BLaER1 treated with 17β-estradiol and CSF1 and Interleukin-3, amounts not matched to agents 10 nM and 100 nM (cell line): ENCODE measurements around the gene PPT1.
"Not testable (repeated sequence)": the region's sequence is repeated elsewhere in the genome, so short reads cannot be mapped to it uniquely, and the experiment has no call there.

ENCODE experiments used
- H3K27ac ChIP-seq, 11 experiments: shearing (Covaris generic); formaldehyde crosslinking; 2 replicates each; pipeline ENCODE4 v1.8.1; 2022
- H3K27me3 ChIP-seq, 11 experiments: shearing (Covaris generic); formaldehyde crosslinking; 2 replicates each; pipeline ENCODE4 v1.8.1; 2022
- H3K36me3 ChIP-seq, 11 experiments: shearing (Covaris generic); formaldehyde crosslinking; 2 replicates each; pipeline ENCODE4 v1.8.1; 2022
- H3K4me1 ChIP-seq, 10 experiments: shearing (Covaris generic); formaldehyde crosslinking; 2 replicates each; pipeline ENCODE4 v1.8.1; 2022
- H3K4me2 ChIP-seq, 11 experiments: shearing (Covaris generic); formaldehyde crosslinking; 2 replicates each; pipeline ENCODE4 v1.8.1; 2022
- H3K4me3 ChIP-seq, 10 experiments: shearing (Covaris generic); formaldehyde crosslinking; 2 replicates each; pipeline ENCODE4 v1.8.1; 2022
- H3K9ac ChIP-seq, 11 experiments: shearing (Covaris generic); formaldehyde crosslinking; 2 replicates each; pipeline ENCODE4 v1.8.1; 2022
- H3K9me3 ChIP-seq, 11 experiments: shearing (Covaris generic); formaldehyde crosslinking; replicated peaks in 1 of 11; 2 replicates each; pipeline ENCODE4 v1.8.1; 2022
- H4K20me1 ChIP-seq, 11 experiments: shearing (Covaris generic); formaldehyde crosslinking; 2 replicates each; pipeline ENCODE4 v1.8.1; 2022
- Cebpa-rat ChIP-seq, 11 experiments: shearing (Covaris generic); IDR thresholded peaks; 2 replicates each; pipeline ENCODE4 v1.8.1; 2022

Gene PPT1

DNA sequence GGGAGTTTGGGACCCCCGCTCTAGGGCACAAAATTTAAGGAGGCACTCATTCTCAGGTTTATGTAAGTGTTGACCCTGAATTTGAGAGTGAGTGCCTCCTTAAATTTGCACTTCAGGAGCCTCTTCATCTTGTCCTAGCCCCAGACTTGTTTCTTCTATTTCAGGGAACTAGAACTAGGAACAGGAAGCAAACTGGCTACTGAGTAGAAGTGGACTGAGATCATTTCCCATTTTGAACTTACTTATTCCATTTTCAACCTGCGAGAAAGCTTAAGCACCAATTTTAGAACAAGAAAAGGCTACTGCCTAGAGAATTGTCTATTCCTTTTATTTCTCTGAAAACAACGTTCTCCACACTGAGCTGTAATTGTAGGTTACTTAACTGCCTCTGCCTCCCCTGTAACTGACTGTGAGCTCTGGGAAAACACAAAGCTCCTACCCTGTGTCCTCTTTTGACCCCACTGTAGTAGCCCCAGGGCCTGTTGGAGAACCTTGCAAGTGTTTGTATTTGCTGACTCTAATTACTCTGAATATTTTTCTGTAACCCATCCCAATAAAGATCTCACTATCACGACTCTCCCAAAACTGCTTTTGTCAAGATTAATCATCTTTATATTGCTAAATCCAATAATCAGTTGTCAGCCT is 2.5 kb downstream of the PPT1 start:
- Histone ChIP-seq H3K9ac (peak overlapping the region in 4 of 11 experiments; percentile 33 to 68 (median 57); a peak in 7 of 22 replicates), H3K4me3 (peak overlapping the region in 4 of 10 experiments; percentile 28 to 70 (median 46); a peak in 7 of 20 replicates), H4K20me1 (peaks cover 0 to 9% (median 0%) of the 10 kb centered on the region in 11 experiments; a peak in 2 of 22 replicates), H3K36me3 (peaks cover 27 to 46% (median 35%) of the 10 kb centered on the region in 11 experiments), H3K27ac (peak overlapping the region in 6 of 11 experiments; percentile 11 to 75 (median 56); a peak in 12 of 22 replicates), H3K4me1 (peaks cover 34 to 56% (median 36%) of the 10 kb centered on the region in 10 experiments), H3K9me3 (peaks cover 0 to 4% (median 0%) of the 10 kb centered on the region in 11 experiments; a peak in 1 of 22 replicates), H3K27me3 (no peaks in the 10 kb centered on the region), H3K4me2 (peak overlapping the region; percentile 28 to 99 (median 85); a peak in 21 of 22 replicates)
- TF ChIP-seq Cebpa-rat (IDR thresholded peaks at IDR 0.05): no peak

DNA sequence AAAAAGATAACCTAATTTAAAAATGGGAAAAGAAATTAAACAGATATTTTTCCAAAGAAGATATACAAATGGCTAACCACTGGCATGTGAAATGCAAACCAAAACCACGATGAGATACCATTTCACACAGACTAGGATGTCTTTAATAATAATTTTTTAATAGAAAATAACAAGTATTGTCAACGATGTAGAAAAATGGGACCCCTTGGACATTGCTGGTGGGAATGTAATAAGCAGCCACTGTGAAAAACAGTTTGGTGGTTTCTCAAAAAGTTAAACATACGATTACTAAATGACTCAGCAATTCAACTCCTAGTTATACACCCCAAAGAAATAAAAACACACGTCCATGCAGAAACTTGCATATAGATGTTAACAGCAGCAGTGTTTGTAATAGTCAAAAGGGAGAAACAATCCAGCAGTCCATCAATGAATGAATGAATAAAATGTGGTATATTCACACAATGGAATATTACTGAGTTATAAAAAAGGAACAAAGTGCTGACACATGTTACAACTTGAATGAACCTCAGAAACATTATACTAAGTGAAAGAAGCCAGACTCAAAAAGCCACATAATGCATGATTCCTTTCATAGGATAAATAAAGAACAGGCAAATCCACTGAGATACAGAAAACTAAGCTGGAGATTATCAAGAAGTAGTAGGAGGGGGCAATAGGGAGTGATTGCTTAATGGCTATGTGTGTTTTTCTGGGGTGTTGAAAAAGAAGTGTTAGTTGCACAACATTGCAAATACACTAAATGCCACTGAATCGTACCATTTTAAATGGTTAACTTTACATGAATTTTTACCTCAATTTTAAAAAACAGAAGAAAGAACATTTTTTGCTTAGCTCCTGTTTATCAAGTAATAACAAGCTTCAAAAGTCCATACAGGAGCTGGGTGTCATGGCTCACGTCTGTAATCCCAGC is 4.1 kb downstream of the PPT1 start:
- Histone ChIP-seq H3K36me3 (peaks cover 43 to 62% (median 51%) of the 10 kb centered on the region in 11 experiments), H3K9ac (no peak overlapping the region), H3K4me2 (peak overlapping the region in 3 of 11 experiments; percentile 85 to 99 (median 96); a peak in 5 of 22 replicates), H3K9me3 (peaks cover 0 to 4% (median 0%) of the 10 kb centered on the region in 11 experiments; a peak in 1 of 22 replicates), H3K4me3 (no peak overlapping the region), H3K4me1 (peaks cover 34 to 56% (median 36%) of the 10 kb centered on the region in 10 experiments), H3K27me3 (no peaks in the 10 kb centered on the region), H3K27ac (peak overlapping the region in 1 of 11 experiments; percentile 75; a peak in 2 of 22 replicates), H4K20me1 (peaks cover 0 to 9% (median 0%) of the 10 kb centered on the region in 11 experiments; a peak in 2 of 22 replicates)
- TF ChIP-seq Cebpa-rat (IDR thresholded peaks at IDR 0.05): no peak

DNA sequence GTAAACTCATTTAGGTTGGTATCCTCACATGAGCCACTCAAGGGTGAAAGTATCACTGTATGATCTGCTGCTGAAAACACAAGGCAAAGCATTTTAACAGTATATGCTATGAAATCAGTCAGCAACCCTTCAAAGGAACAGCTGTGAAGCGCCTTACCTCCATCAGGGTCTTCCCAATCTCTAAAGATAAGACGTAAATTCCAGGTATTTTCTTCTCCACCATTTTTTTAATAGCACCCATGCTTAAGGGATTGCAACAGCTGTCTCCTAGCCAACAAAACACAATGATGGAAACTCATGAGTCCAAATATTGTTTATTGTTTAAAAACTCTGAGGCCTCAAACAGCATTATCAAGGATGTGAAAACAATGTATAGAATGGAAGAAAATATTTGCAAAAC is 4.8 kb downstream of the PPT1 start:
- peaks cover 50 to 70% (median 59%) of the 10 kb centered on the region in 11 experiments for H3K36me3 ChIP-seq

GRCh38 chr1:40090652-40091355 is 6.2 kb downstream of the PPT1 start:
- TF ChIP-seq Cebpa-rat (IDR thresholded peaks at IDR 0.05): no peak
- H3K4me1 ChIP-seq: peaks cover 16 to 40% (median 20%) of the 10 kb centered on the region in 10 experiments
- H3K27me3 ChIP-seq: no peaks in the 10 kb centered on the region
- H3K4me2 ChIP-seq: no peak overlapping the region
- peaks cover 0 to 9% (median 0%) of the 10 kb centered on the region in 11 experiments; a peak in 2 of 22 replicates for H4K20me1 ChIP-seq
- no peak overlapping the region for H3K9ac ChIP-seq
- H3K4me3 ChIP-seq: no peak overlapping the region
- H3K27ac ChIP-seq: no peak overlapping the region
- H3K36me3 ChIP-seq: peaks cover 64 to 84% (median 73%) of the 10 kb centered on the region in 11 experiments
- H3K9me3 ChIP-seq: peaks cover 0 to 4% (median 0%) of the 10 kb centered on the region in 11 experiments; a peak in 1 of 22 replicates

More for the DNA sequence above, 4.8 kb downstream of the PPT1 start:
- Histone ChIP-seq H3K4me2 (peak overlapping the region in 2 of 11 experiments; percentile 23 to 24; a peak in 1 of 22 replicates), H3K9ac (no peak overlapping the region), H3K4me1 (peaks cover 27 to 49% (median 30%) of the 10 kb centered on the region in 10 experiments), H3K4me3 (no peak overlapping the region), H3K27ac (no peak overlapping the region), H4K20me1 (peaks cover 0 to 9% (median 0%) of the 10 kb centered on the region in 11 experiments; a peak in 2 of 22 replicates), H3K9me3 (peaks cover 0 to 4% (median 0%) of the 10 kb centered on the region in 11 experiments; a peak in 1 of 22 replicates), H3K27me3 (no peaks in the 10 kb centered on the region)
- TF ChIP-seq Cebpa-rat (IDR thresholded peaks at IDR 0.05): no peak

DNA sequence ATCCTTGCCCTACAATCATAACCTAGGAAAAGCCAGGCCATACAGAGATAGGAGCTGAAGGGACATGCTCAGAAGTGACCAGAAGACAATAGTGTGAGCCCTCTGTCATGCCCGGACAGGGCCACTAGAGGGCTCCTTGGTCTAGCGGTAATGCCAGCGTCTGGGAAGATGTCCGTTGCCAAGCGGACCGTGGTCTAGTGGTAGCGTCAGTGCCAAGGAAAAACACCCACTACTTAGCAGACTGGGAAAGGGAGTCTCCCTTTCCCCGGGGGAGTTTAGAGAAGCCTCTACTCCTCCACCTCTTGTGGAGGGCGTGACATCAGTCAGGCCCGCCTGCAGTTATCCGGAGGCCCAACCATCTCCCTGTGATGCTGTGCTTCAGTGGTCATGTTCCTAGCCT is 12.3 kb downstream of the PPT1 start:
- peaks cover 72 to 100% (median 89%) of the 10 kb centered on the region in 11 experiments for H3K36me3 ChIP-seq

GRCh38 chr1:40081871-40082270 is 15.2 kb downstream of the PPT1 start:
- peaks cover 60 to 100% (median 87%) of the 10 kb centered on the region in 11 experiments for H3K36me3 ChIP-seq
- TF ChIP-seq Cebpa-rat (IDR thresholded peaks at IDR 0.05): no peak
- H3K4me1 ChIP-seq: peaks cover 0 to 80% (median 23%) of the 10 kb centered on the region in 10 experiments; a peak in 13 of 20 replicates
- H3K4me3 ChIP-seq: no peak overlapping the region
- peak overlapping the region in 5 of 11 experiments; percentile 45 to 90 (median 80); a peak in 10 of 22 replicates for H3K4me2 ChIP-seq
- H3K27me3 ChIP-seq: no peaks in the 10 kb centered on the region
- peak overlapping the region in 3 of 11 experiments; percentile 5 to 71 (median 64); a peak in 3 of 22 replicates for H3K27ac ChIP-seq
- H4K20me1 ChIP-seq: no peaks in the 10 kb centered on the region
- no peak overlapping the region for H3K9ac ChIP-seq
- H3K9me3 ChIP-seq: peaks cover 0 to 7% (median 0%) of the 10 kb centered on the region in 11 experiments; a peak in 3 of 22 replicates

More for the DNA sequence above, 12.3 kb downstream of the PPT1 start:
- not testable (repeated sequence) for H3K9ac ChIP-seq, H3K9me3 ChIP-seq, H3K4me3 ChIP-seq, H3K27me3 ChIP-seq, H3K4me2 ChIP-seq, H3K27ac ChIP-seq, H4K20me1 ChIP-seq
- H3K4me1 ChIP-seq: peaks cover 0 to 52% (median 16%) of the 10 kb centered on the region in 10 experiments; a peak in 12 of 20 replicates

GRCh38 chr1:40079774-40080400 is 17.2 kb downstream of the PPT1 start:
- Histone ChIP-seq H3K27ac (peak overlapping the region in 8 of 11 experiments; percentile 13 to 71 (median 48); a peak in 12 of 22 replicates), H3K27me3 (no peaks in the 10 kb centered on the region), H3K9me3 (peaks cover 0 to 2% (median 0%) of the 10 kb centered on the region in 11 experiments; a peak in 3 of 22 replicates), H4K20me1 (no peaks in the 10 kb centered on the region; a peak in 3 of 22 replicates), H3K36me3 (peaks cover 50 to 100% (median 87%) of the 10 kb centered on the region in 11 experiments), H3K4me2 (peak overlapping the region in 5 of 11 experiments; percentile 48 to 90 (median 80); a peak in 11 of 22 replicates), H3K9ac (peak overlapping the region in 5 of 11 experiments; percentile 16 to 53 (median 39); a peak in 7 of 22 replicates), H3K4me3 (no peak overlapping the region), H3K4me1 (peaks cover 0 to 100% (median 42%) of the 10 kb centered on the region in 10 experiments; a peak in 13 of 20 replicates)
- TF ChIP-seq Cebpa-rat (IDR thresholded peaks at IDR 0.05): no peak
